HG02943 (cell line): ENCODE data around the gene CD276.

ENCODE experiments used
- ATAC-seq: cut with Tn5 transposase; IDR thresholded peaks from one replicate; pipeline ENCODE4 v1.9.1; 2021; ENCODE audit warnings: mild to moderate bottlenecking, low read depth, moderate library complexity; ENCODE audit not compliant: unreplicated experiment

CD276 gene

GRCh38 chr15:73760330-73761329 lies 76.4 kb downstream of the CD276 start:
- no peak for ATAC-seq

DNA sequence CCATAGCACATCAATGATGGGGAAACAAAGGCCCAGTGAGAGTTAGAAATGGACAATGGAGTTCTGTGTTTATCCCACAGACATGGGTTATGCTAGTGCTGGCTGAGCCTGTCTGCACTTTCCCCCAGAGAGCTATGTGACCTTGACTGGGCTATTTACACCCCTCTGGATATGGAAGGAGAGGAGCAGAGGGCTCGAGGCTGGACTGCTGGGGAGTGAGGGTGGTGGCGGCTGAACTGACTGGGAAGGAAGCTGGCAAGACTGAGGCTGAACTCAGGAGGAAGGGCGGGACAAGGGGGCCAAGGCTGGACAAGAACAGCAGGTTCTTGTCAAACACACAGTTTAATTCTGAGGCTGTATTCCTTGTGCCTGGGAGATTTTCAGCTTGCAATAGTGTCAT lies 79.7 kb downstream of the CD276 start:
- ATAC-seq, result no peak
